Epithelial cell of alveolus of lung (primary cell): ENCODE results near the gene NOL9. TPM values are rescaled to one million over a fixed set of nuclear protein-coding genes. Genes with fewer than 3 reads are reported as not detected.

Source experiments
- total RNA-seq: library from RNA; depleted of rRNA; stranded (reverse); fragments of >200 nt; gene quantifications from 2 replicates; pipeline ENCODE4 v1.2.1, GENCODE V29; 2015

Gene NOL9
- total RNA-seq, result 13.2 and 18.0 TPM in 2 replicates

GRCh38 chr1:6554031-6554906 is at the start of gene NOL9:
Gene NOL9 (minus strand): TSS chr1:6554513. CDS start chr1:6554502, 11 bp downstream.

DNA sequence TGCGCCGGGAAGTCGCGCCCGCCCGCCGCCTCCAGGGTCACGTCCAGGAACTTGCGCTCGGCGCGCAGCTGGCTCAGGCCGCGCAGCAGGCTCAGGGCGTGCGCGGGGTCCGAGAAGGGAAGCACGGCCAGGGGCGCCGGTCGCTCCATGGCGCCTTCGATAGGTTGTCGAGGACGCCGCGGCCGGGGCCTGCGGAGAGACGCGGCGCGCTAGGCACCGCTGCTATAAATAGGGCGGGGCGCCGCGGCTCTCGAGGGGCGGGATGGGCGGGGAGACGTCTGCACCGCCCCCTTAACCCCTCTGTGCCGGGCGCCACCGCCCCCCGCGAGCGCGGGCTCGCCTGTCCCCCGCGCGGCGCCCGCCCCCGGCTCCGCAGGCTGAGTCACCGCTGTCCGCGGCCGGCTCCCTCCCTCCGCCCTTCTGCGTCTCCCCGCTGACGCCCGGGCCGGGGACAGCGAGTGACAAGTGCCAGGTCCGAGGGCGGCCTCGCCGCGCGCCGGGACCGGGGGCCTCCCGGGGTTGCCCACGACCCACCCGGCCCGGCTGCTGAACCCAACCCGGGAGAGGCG is 48.4 kb upstream of the NOL9 start, which contains the start of gene KLHL21:
TSS of gene KLHL21 (minus strand) at position 201 of the 569 bp plus-strand sequence. CDS start at position 149, 52 bp downstream.

GRCh38 chr1:6579374-6580118 is 25.2 kb upstream of the NOL9 start, which contains the start of gene ZBTB48:
Gene ZBTB48 (plus strand): TSS chr1:6579994. CDS start chr1:6580610, 616 bp downstream.

DNA sequence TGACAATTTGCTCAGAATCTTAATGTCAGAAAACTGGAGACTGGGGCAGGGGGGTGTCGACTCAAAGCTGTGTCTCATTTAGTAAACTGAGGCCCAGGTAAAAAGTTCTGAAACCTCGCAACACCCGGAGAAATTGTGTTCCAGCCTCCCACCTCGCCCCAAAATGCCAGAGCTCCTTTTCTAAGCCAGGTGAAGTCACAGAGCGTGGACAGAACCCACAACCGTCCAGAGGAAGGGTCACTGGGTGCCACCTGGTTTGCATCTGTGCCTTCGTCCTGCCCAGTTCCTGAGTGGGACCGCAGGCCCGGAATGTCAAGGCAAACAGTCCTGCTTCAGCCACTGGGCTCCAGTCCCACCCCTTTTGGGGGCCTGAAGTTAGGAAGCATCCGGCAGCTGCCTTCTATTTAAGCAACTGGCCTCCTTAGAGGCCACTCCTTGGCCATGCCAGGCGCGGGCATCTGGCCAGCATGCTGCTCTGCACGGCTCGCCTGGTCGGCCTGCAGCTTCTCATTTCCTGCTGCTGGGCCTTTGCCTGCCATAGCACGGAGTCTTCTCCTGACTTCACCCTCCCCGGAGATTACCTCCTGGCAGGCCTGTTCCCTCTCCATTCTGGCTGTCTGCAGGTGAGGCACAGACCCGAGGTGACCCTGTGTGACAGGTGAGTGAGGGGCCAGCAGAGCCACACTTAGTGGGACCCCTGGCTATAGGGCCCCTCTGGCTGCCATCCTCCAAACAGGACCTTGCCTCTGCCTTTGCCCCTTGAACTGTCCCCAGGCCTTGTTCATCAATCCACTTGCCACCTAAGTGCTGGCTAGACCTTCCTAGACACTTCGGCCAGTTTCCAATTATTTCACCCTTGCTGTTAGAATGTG is 830 bp upstream of the NOL9 start, which contains the start of gene TAS1R1:
TSS of gene TAS1R1 (plus strand) at position 401 of the 872 bp plus-strand sequence. CDS start at position 468, 67 bp downstream.

DNA sequence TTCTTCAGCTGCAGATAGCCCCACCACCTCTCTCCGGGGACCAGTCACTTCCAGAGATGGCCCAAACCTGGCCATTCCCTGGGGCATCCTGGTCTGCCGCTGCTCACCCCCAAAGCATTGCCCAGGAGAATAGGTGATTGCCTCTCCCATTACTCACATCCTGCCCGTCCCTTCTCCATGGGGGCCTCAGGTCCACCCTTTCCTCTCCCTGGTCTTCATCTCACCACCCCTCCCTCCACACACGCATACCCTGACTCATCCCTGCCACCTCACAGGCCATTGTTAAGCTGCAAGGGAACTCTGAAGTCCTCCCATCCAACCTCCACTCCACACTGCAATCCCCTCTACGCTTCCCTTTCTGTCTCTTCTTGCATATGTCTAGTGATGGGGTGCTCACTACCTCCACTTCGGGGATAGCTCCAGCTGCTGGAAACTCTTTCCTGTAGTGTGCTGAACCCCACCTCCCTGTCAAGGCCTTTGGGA is 62.8 kb downstream of the NOL9 start, which contains the start of gene PLEKHG5:
TSS of gene PLEKHG5 (minus strand) at position 188 of the 483 bp plus-strand sequence. CDS start 14,096 bp downstream, outside the sequence.

Other genes with a start within 250 kb of the NOL9 start
- 36.4 and 66.1 TPM in 2 replicates for gene ACOT7, start 160.7 kb downstream of the NOL9 start, total RNA-seq
- 0.08 and 5.0 TPM in 2 replicates for gene HES2, start 134.6 kb downstream of the NOL9 start, total RNA-seq
- gene ESPN, start 129.7 kb downstream of the NOL9 start, total RNA-seq, result 0.13 TPM in 1 of 2 replicates, not detected in the other
- 0.26 and 7.8 TPM in 2 replicates for gene TNFRSF25, start 88.3 kb downstream of the NOL9 start, total RNA-seq
- 5.3 and 15.7 TPM in 2 replicates for gene PLEKHG5, start 62.8 kb downstream of the NOL9 start, total RNA-seq
- not detected in 2 replicates for gene TAS1R1, start 794 bp upstream of the NOL9 start, total RNA-seq
- 9.6 and 16.4 TPM in 2 replicates for gene ZBTB48, start 25.5 kb upstream of the NOL9 start, total RNA-seq
- 32.7 and 35.9 TPM in 2 replicates for gene KLHL21, start 48.4 kb upstream of the NOL9 start, total RNA-seq
- gene PHF13, start 59.2 kb upstream of the NOL9 start, total RNA-seq, result 12.4 and 19.4 TPM in 2 replicates
- 22.4 and 36.2 TPM in 2 replicates for gene THAP3, start 70.4 kb upstream of the NOL9 start, total RNA-seq
- gene DNAJC11, start 147.3 kb upstream of the NOL9 start, total RNA-seq, result 20.4 and 25.7 TPM in 2 replicates
- 71.0 and 138 TPM in 2 replicates for gene CAMTA1, start 230.9 kb upstream of the NOL9 start, total RNA-seq